GM08714 (cell line): ENCODE data around the gene SLC25A5.

Experiments used
- H3K4me3 ChIP-seq: fragments of 200-500 bp; sonication (Bioruptor generic); 2 replicates; pipeline ENCODE4 v1.5.1; 2014; ENCODE audit warnings: mild to moderate bottlenecking, low read length, inconsistent platforms
- ZNF274 ChIP-seq: IDR thresholded peaks from 2 replicates; pipeline ENCODE4 v1.6.1; 2012; ENCODE audit warnings: mild to moderate bottlenecking, low read depth, low read length

SLC25A5 gene

DNA sequence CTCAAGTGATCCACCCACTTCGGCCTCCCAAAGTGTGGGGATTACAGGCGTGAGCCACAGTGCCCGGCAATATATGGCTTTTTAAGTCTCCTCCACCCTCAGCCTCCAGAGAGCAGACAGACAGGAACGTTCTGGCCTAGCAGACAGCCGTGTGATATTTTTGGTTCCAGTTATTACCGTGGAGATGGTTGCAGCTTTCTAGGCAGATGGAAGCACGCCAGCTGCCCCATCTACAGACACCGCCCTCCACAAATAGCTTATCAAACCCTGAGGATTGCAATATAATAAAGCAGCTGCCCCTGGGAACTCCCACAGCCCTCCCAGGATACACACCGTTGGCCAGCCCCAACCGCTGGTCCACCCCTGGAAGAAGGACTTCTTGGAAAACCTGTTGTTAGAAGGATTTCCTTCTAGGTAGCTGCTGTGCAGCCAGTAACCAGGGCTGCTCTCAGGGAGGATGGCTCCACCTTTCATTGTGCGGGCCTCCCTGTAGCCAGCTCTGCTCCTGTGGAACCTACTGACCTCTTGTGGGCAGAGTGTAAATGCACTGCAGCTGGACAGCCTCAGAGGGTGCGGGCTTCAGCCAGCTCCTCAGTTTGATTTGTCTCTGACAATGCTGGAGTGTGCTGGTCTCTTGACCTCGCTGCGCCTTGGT is 44.0 kb downstream of the SLC25A5 start:
- H3K4me3 ChIP-seq, result no peak overlapping the region
- no peak for TF ChIP-seq ZNF274

DNA sequence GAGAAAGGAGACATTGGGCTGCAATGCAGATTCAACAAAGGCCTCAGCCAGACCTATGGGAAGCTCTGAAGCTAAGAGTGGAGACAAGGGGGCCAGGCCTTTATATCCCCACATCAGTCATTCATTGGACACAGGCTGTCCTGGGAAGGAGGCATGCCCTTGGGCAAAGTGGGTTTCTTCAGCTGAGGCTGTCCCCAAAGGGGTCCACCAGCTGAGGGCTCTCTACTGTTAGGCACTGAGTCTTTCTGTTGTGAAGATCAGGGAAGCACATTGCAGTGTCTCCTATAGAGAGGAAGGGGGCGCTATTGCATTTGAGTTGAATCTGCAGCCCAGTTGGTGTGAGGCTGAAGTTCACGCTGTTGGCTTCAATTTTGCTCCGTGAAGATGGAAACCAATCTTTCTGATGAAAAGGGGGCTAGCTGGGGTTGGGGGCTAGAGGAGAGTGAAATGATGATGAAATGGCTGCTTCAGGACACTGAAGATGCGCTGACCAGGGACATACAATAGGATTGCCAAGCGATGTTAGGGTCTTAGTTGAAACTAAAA is 48.0 kb downstream of the SLC25A5 start:
- H3K4me3 ChIP-seq, result no peak overlapping the region
- no peak for TF ChIP-seq ZNF274

DNA sequence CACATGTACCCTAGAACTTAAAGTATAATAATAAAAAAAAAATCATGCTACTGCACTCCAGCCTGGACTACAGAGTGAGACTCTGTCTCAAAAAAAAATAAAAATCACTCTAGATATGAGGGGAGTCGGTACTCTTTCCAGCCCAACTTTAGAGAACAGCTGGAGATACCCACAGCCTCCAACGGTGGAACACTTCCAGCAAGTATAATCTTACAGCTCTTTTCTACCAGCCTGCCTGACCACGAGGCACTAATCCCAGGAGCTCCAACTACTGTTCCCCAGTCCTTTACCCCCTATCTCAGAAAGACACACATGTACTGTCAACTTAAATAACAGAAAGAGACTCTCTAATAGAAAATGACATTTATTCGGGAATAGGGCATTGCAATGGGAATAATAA is 50.1 kb downstream of the SLC25A5 start:
- no peak for TF ChIP-seq ZNF274
- no peak overlapping the region for H3K4me3 ChIP-seq
